Activated T-helper 1 cell treated with Interleukin-2 at 50 U/mL for 16 hours (primary cell): ENCODE results near the gene NFE2L1.
A peak's percentile ranks its signal among the peaks of the same experiment; 100 is the strongest.
"Not testable (repeated sequence)": the region's sequence is repeated elsewhere in the genome, so short reads cannot be mapped to it uniquely, and the experiment has no call there.

Experiments used
- DNase-seq: peaks from one replicate; pipeline ENCODE4 v3.0.0-alpha.2; 2020; ENCODE audit warnings: low read depth

NFE2L1 gene

GRCh38 chr17:48067808-48068207 lies 19.6 kb downstream of the NFE2L1 start:
- not testable (repeated sequence) for DNase-seq

- no peak for DNase-seq
These were observed 20.4 kb downstream of the NFE2L1 start for GRCh38 chr17:48068491-48068961.

GRCh38 chr17:48070195-48070594 lies 22.0 kb downstream of the NFE2L1 start:
- DNase-seq, result no peak

- no peak for DNase-seq
These were observed 23.5 kb downstream of the NFE2L1 start for GRCh38 chr17:48071654-48072053.

GRCh38 chr17:48072811-48073210 lies 24.7 kb downstream of the NFE2L1 start:
- DNase-seq, result not testable (repeated sequence)

GRCh38 chr17:48073566-48074094 lies 25.5 kb downstream of the NFE2L1 start:
- DNase-seq, result not testable (repeated sequence)

- peak; percentile 43 for DNase-seq
These were observed 26.3 kb downstream of the NFE2L1 start for GRCh38 chr17:48074322-48075081.

GRCh38 chr17:48077152-48077551 lies 29.0 kb downstream of the NFE2L1 start:
- not testable (repeated sequence) for DNase-seq

GRCh38 chr17:48081858-48082257 lies 33.7 kb downstream of the NFE2L1 start:
- no peak for DNase-seq

- no peak for DNase-seq
These were observed 36.8 kb downstream of the NFE2L1 start for GRCh38 chr17:48084932-48085331.

- no peak for DNase-seq
These were observed 45.3 kb downstream of the NFE2L1 start for GRCh38 chr17:48093341-48094045.

- no peak for DNase-seq
These were observed 47.5 kb downstream of the NFE2L1 start for GRCh38 chr17:48095611-48096010.

- DNase-seq, result no peak
These were observed 52.0 kb downstream of the NFE2L1 start for GRCh38 chr17:48100160-48100559.

- DNase-seq, result no peak
These were observed 52.4 kb downstream of the NFE2L1 start for GRCh38 chr17:48100591-48101011.

GRCh38 chr17:48101012-48101720 lies 53.0 kb downstream of the NFE2L1 start, which contains the start of gene CBX1:
TSS of gene CBX1 (minus strand) at chr17:48101478. CDS start at chr17:48077004, 24,474 bp downstream.
- DNase-seq, result peak; percentile 92

- no peak for DNase-seq
These were observed 54.0 kb downstream of the NFE2L1 start for GRCh38 chr17:48102043-48102750.

GRCh38 chr17:48102798-48103715 lies 54.9 kb downstream of the NFE2L1 start:
- DNase-seq, result no peak

- no peak for DNase-seq
These were observed 56.3 kb downstream of the NFE2L1 start for GRCh38 chr17:48104440-48104839.

- no peak for DNase-seq
These were observed 58.6 kb downstream of the NFE2L1 start for GRCh38 chr17:48106802-48107136.
